Measurements from ENCODE around the gene ARMC12. TPM values are rescaled to one million over a fixed set of nuclear protein-coding genes. Genes with fewer than 3 reads are reported as not detected.
A peak's percentile ranks its signal among the peaks of the same experiment; 100 is the strongest.

Gene ARMC12
- total and polyA plus RNA-seq, 2 donors (not counting 3 experiments of a cell fraction or from before 2014, with no cell fraction given) = 0.91 to 1.9 TPM

DNA sequence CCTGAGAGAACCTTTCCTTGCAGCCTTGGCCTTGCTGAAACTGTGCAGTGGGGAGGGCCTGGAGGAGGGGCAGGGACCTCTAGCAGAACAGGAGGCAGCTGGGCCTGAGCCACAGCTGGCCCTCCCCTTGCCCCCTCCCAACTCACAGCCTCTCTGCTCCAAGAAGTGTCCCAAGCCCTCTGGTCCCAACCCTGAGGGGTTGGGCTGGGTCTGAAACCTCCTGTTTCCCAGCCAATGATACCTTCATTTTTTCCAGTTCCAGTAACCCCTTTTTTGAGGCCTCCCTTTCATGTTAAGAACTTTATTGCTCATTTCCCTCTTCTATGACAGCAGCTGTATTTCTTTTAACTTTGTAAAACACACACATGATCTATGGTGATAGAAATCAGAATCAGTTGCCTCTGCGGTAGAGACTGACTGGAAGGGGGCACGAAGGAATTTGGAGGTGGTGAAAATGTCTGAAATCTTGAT is 17.9 kb upstream of the ARMC12 start:
- Histone ChIP-seq H3K4me2 (ENCODE audit: insufficient read depth, low read length) (peak overlapping the region; percentile 56), H4K20me1 (replicated peaks; ENCODE audit: control insufficient read depth, extremely low read depth, insufficient read depth, low read length) (no peaks in the 10 kb centered on the region), H3K9ac (replicated peaks; ENCODE audit: extremely low read depth, insufficient read depth, low read length) (peak overlapping the region; percentile 42), H3K79me2 (ENCODE audit: control insufficient read depth, insufficient read depth, low read length) (no peaks in the 10 kb centered on the region), H3K4me1 (ENCODE audit: control insufficient read depth, extremely low read depth, insufficient read depth, low read length) (peaks cover 31% of the 10 kb centered on the region), H3K27me3 (ENCODE audit: control insufficient read depth in 2 of 2, insufficient read depth in 2 of 2, low read length in 2 of 2) (no peaks in the 10 kb centered on the region), H3K4me3 (replicated peaks in 1 of 3; ENCODE audit: insufficient read depth in 1 of 3, low read depth in 1 of 3, low read length in 3 of 3) (no peak overlapping the region), H3K36me3 (ENCODE audit: control insufficient read depth in 2 of 2, extremely low read depth in 1 of 2, insufficient read depth in 2 of 2, low read length in 2 of 2) (no peaks in the 10 kb centered on the region), H2AFZ (ENCODE audit: low read depth, low read length) (peak overlapping the region; percentile 76), H3K27ac (ENCODE audit: insufficient read depth, low read depth, low read length) (peak overlapping the region; percentile 57), H3K9me1 (replicated peaks; ENCODE audit: control insufficient read depth, extremely low read depth, insufficient read depth, low read length) (no peaks in the 10 kb centered on the region), H3K9me3 (replicated peaks; ENCODE audit: control insufficient read depth, insufficient read depth, low read length) (no peaks in the 10 kb centered on the region)
- dilution Hi-C loops (cut with MboI; ENCODE audit: extremely low pct_ligation_motif_present, low sequenced_read_pairs) = no loop called here
- no peak for FAIRE-seq
- ChIA-PET POLR2A (no interaction called here), CTCF (interaction anchor here (1.3 to 2.4 kb wide), 3 partner anchors 18 to 135 kb away, joined by 4 to 12 read pairs (median 5); partner anchors contain the start of gene ARMC12)
- TF ChIP-seq MAX (IDR thresholded peaks at IDR 0.05; ENCODE audit: insufficient read depth, insufficient read length) (no peak), POLR2AphosphoS5 (IDR thresholded peaks at IDR 0.05; ENCODE audit: insufficient read depth, low read depth, low read length) (no peak), JUN (IDR thresholded peaks at IDR 0.05; ENCODE audit: borderline replicate concordance, insufficient read depth, insufficient read length, low read depth) (no peak), EZH2 (IDR thresholded peaks at IDR 0.05; ENCODE audit: borderline replicate concordance, low read depth, low read length, severe bottlenecking) (no peak), FOS (IDR thresholded peaks at IDR 0.05; ENCODE audit: borderline replicate concordance, insufficient read depth, low read length) (no peak)
- no TSS peak for BruUV-seq (replicated peaks)
- peak; percentile 49 for DNase-seq (ENCODE audit: low read depth, low spot score)
- intact Hi-C loops (cut with micrococcal nuclease) = loop anchor here (1.0 kb wide), 1 partner anchor 31 kb away; the partner anchor contains the start of gene FKBP5

- peak overlapping the region; percentile 76 for H2AFZ ChIP-seq (ENCODE audit: low read depth, low read length)
- CTCF ChIA-PET = interaction anchor here (1.2 to 2.4 kb wide), 4 partner anchors 9 to 135 kb away, joined by 4 to 12 read pairs (median 5); partner anchors contain the start of gene ARMC12
- POLR2A ChIA-PET = interaction anchor here (0.6 kb wide), 1 partner anchor 69 kb away, joined by 4 read pairs; no protein-coding TSS in a partner anchor
These were observed 17.4 kb upstream of the ARMC12 start for GRCh38 chr6:35719404-35719829.

More at GRCh38 chr6:35719404-35719829, 17.4 kb upstream of the ARMC12 start:
- H3K4me2 ChIP-seq (ENCODE audit: insufficient read depth, low read length) = peak overlapping the region; percentile 56
- no peaks in the 10 kb centered on the region for H3K9me1 ChIP-seq (replicated peaks; ENCODE audit: control insufficient read depth, extremely low read depth, insufficient read depth, low read length)
- dilution Hi-C loops (cut with MboI; ENCODE audit: extremely low pct_ligation_motif_present, low sequenced_read_pairs) (no loop called here), intact Hi-C loops (cut with micrococcal nuclease) (loop anchor here (1.0 kb wide), 1 partner anchor 31 kb away; the partner anchor contains the start of gene FKBP5)
- FAIRE-seq = no peak
- H3K79me2 ChIP-seq (ENCODE audit: control insufficient read depth, insufficient read depth, low read length) = no peaks in the 10 kb centered on the region
- H3K36me3 ChIP-seq (ENCODE audit: control insufficient read depth in 2 of 2, extremely low read depth in 1 of 2, insufficient read depth in 2 of 2, low read length in 2 of 2) = no peaks in the 10 kb centered on the region
- H3K9ac ChIP-seq (replicated peaks; ENCODE audit: extremely low read depth, insufficient read depth, low read length) = peak overlapping the region; percentile 42
- H4K20me1 ChIP-seq (replicated peaks; ENCODE audit: control insufficient read depth, extremely low read depth, insufficient read depth, low read length) = no peaks in the 10 kb centered on the region
- peak overlapping the region in 1 of 3 experiments; percentile 27 for H3K4me3 ChIP-seq (replicated peaks in 1 of 3; ENCODE audit: insufficient read depth in 1 of 3, low read depth in 1 of 3, low read length in 3 of 3)
- peaks cover 31% of the 10 kb centered on the region for H3K4me1 ChIP-seq (ENCODE audit: control insufficient read depth, extremely low read depth, insufficient read depth, low read length)
- DNase-seq (ENCODE audit: low read depth, low spot score) = no peak
- no TSS peak for BruUV-seq (replicated peaks)
- H3K27me3 ChIP-seq (ENCODE audit: control insufficient read depth in 2 of 2, insufficient read depth in 2 of 2, low read length in 2 of 2) = no peaks in the 10 kb centered on the region
- H3K9me3 ChIP-seq (replicated peaks; ENCODE audit: control insufficient read depth, insufficient read depth, low read length) = no peaks in the 10 kb centered on the region
- no peak for TF ChIP-seq FOS (IDR thresholded peaks at IDR 0.05; ENCODE audit: borderline replicate concordance, insufficient read depth, low read length)
- TF ChIP-seq GATA2 (IDR thresholded peaks at IDR 0.05; ENCODE audit: insufficient read depth, insufficient read length, low read depth, low read length) = no peak
- TF ChIP-seq EZH2 (IDR thresholded peaks at IDR 0.05; ENCODE audit: borderline replicate concordance, low read depth, low read length, severe bottlenecking) = no peak
- no peak for TF ChIP-seq JUN (IDR thresholded peaks at IDR 0.05; ENCODE audit: borderline replicate concordance, insufficient read depth, insufficient read length, low read depth)
- TF ChIP-seq POLR2A (IDR thresholded peaks at IDR 0.05; ENCODE audit: low read depth, low read length) = no peak
- TF ChIP-seq POLR2AphosphoS5 (IDR thresholded peaks at IDR 0.05; ENCODE audit: insufficient read depth, low read depth, low read length) = no peak
- TF ChIP-seq MAX (IDR thresholded peaks at IDR 0.05; ENCODE audit: insufficient read depth, insufficient read length) = no peak
- no peak for TF ChIP-seq MYC (IDR thresholded peaks at IDR 0.05; ENCODE audit: low read depth, low read length)
- TF ChIP-seq, protein P1, sequence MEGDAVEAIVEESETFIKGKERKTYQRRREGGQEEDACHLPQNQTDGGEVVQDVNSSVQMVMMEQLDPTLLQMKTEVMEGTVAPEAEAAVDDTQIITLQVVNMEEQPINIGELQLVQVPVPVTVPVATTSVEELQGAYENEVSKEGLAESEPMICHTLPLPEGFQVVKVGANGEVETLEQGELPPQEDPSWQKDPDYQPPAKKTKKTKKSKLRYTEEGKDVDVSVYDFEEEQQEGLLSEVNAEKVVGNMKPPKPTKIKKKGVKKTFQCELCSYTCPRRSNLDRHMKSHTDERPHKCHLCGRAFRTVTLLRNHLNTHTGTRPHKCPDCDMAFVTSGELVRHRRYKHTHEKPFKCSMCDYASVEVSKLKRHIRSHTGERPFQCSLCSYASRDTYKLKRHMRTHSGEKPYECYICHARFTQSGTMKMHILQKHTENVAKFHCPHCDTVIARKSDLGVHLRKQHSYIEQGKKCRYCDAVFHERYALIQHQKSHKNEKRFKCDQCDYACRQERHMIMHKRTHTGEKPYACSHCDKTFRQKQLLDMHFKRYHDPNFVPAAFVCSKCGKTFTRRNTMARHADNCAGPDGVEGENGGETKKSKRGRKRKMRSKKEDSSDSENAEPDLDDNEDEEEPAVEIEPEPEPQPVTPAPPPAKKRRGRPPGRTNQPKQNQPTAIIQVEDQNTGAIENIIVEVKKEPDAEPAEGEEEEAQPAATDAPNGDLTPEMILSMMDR (IDR thresholded peaks at IDR 0.05; ENCODE audit: extremely low read depth in 1 of 2, insufficient read depth in 1 of 2, low read depth in 1 of 2, low read length in 2 of 2) = no peak
- H3K27ac ChIP-seq (ENCODE audit: insufficient read depth, low read depth, low read length) = peak overlapping the region; percentile 57

Data from endothelial cell of umbilical vein (primary cell).